ENCODE results near the gene FGG.
"Not testable (repeated sequence)": the region's sequence is repeated elsewhere in the genome, so short reads cannot be mapped to it uniquely, and the experiment has no call there.

The FGG gene

GRCh38 chr4:154611833-154612232, 623 bp downstream of the FGG start:
- DNase-seq (ENCODE audit: low spot score): no peak

GRCh38 chr4:154610582-154610981, 1.9 kb downstream of the FGG start:
- no peak for DNase-seq (ENCODE audit: low spot score)

DNA sequence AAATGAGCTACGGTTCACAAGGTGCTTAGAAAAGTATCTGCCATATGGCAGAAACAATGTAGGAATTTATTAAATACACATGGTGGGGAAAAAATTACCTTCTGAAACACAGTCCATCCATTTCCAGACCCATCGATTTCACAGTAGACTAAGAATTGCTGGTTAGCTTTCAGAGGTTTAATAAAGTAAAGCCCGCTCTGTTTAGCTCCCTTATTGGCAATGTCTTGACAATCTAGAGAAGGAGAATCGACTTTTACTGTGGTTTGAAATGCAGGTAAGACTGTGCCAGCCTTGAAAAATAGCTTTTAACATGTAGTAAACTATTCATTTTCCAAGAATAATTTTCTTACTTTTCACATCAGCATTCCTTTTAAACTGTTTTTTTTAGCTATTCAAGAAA, 2.9 kb downstream of the FGG start:
- no peak for DNase-seq (ENCODE audit: low spot score)

DNA sequence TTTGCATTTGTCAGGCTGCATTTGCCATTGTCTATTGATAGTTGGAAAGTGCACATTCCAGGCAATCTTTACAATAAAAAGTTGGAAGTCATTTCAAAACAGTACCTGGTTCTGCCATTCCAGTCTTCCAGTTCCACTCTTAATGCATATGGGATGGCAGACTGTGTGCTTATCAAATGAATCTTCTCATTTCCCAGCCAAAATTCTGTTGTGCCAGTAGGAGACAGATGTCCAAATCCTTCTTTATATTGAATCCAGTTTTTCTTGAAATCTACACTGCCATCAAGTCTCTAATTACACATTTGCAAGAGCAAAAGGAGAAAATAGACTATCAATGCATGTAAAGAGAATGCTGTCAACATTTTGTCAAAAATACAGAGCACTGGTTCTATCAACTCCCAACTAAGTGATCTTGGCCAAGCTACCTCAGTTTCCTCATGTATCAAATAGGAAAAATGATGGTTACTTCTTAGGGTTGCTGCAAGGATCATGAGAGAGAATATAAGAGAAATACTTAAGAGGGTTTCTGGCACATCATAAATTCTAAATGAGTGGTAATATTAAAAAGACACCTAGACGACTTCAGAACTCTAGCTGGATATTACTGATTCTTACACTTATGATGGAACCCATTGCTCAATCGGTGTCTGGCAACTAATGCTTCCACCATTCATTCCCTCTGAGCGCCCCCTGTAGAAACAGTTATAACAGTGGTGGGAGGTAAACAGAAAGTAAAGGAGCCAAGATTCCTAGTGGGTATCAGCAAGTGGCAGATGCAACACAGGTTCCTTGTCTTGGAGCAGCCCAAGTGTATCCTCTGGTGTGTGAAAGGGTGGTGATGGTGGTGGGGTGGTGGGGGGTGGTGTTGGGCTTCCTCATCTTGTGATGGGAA, 3.8 kb downstream of the FGG start:
- no peak for DNase-seq (ENCODE audit: low spot score)

GRCh38 chr4:154606728-154607723, 5.4 kb downstream of the FGG start:
- no peak for DNase-seq (ENCODE audit: low spot score)

- no peak for DNase-seq (ENCODE audit: low spot score)
Measured at GRCh38 chr4:154604696-154605200, 7.7 kb downstream of the FGG start.

GRCh38 chr4:154603033-154603943, 9.2 kb downstream of the FGG start:
- no peak for DNase-seq (ENCODE audit: low spot score)

- DNase-seq (ENCODE audit: low spot score): no peak
Measured at GRCh38 chr4:154602404-154603020, 9.9 kb downstream of the FGG start.

GRCh38 chr4:154597798-154598774, 14.4 kb downstream of the FGG start:
- no peak for DNase-seq (ENCODE audit: low spot score)

DNA sequence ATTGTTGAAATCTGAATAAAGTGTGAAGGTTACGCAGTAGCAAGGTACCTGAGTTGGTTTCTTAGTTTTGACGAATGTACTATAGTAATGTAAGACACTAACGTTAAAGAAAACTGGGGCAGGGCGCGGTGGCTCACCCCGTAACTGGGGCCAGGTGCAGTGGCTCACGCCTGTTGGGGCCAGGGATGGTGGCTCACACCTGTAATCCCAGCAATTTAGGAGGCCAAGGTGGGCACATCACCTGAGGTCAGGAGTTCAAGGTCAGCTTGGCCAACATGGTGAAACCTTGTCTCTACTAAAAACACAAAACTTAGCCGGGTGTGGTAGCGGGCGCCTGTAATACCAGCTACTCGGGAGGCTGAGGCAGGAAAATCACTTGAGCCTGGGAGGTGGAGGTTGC, 15.2 kb downstream of the FGG start:
- not testable (repeated sequence) for DNase-seq (ENCODE audit: low spot score)

GRCh38 chr4:154595807-154596206, 16.6 kb downstream of the FGG start:
- no peak for DNase-seq (ENCODE audit: low spot score)

DNA sequence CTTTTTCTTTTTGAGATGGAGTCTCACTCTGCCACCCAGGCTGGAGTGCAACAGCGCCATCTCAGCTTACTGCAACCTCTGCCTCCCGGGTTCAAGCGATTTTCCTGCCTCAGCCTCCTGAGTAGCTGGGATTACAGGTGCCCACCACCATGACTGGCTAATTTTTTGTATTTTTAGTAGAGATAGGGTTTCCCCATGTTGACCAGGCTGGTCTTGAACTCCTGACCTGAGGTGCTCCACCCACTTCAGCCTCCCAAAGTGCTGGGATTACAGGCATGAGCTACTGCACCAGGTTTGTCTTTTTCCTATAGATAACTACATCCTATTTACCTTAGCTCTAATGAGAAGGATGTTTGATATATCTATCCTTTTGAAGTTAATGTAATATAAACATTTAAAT, 18.1 kb downstream of the FGG start:
- DNase-seq (ENCODE audit: low spot score): not testable (repeated sequence)

GRCh38 chr4:154593868-154594267, 18.6 kb downstream of the FGG start:
- no peak for DNase-seq (ENCODE audit: low spot score)

- no peak for DNase-seq (ENCODE audit: low spot score)
Measured at GRCh38 chr4:154591890-154592289, 20.6 kb downstream of the FGG start.

- DNase-seq (ENCODE audit: low spot score): no peak
Measured at GRCh38 chr4:154590329-154591006, 22.0 kb downstream of the FGG start, which contains the start of gene FGA. Gene FGA, minus strand, starts transcription at chr4:154590742. Its CDS starts 55 bp downstream, at chr4:154590687.

DNA sequence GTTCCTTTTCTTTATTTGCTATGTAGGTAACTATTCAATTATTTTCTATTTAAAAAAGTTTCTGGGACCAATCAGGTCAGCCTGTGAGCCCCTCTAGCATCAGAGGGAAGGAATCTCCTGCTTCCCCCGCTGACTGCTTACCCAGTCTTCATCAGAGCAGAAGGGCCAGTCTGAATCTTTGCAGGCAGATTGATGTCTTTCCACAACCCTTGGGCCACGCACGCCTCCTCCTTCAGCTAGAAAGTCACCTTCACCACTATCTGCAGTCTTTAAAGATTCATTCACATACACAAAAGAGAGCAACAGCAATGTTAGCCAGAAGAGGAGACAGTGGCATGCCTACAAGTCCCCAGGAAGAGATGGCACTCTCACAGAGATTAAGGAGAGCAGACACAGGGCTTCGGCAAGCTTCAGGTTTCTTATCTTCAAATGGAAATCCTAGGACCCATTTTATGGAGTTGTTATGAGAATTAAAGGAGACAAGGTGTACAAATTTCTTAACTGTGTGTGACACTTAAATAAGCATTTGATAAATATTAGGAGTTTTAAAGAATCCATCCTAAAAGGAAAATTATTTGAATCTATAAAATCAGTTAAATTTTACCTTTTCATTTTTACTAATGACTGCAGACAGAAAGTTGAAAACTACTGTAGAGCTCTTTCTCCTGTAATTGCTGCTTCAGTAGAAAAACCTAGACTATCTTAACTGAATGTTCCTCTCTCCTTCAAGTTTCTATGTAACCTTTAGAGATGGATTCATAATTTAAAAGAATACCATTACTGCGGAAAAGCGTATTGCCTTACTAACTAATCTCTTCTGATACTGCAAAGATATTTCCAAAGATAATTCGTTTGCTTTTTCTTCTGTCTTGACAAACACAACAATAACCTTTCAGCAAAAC, 22.9 kb downstream of the FGG start:
- DNase-seq (ENCODE audit: low spot score): no peak

GRCh38 chr4:154588198-154588597, 24.3 kb downstream of the FGG start:
- DNase-seq (ENCODE audit: low spot score): no peak
